ENCODE results near the gene SEC14L3. TPM values are rescaled to one million over a fixed set of nuclear protein-coding genes. Genes with fewer than 3 reads are reported as not detected.

Gene SEC14L3
- total RNA-seq, 3 donors from 2014 or later (not counting 1 experiment from before 2014, with no cell fraction given) = not detected

GRCh38 chr22:30486118-30486517 is 14.3 kb upstream of the SEC14L3 start:
- DNase-seq (no peak), ATAC-seq (no peak)
- Histone ChIP-seq H3K9me3 (ENCODE audit: control insufficient read depth, insufficient read depth, low read length) (no peaks in the 10 kb centered on the region), H3K36me3 (ENCODE audit: control insufficient read depth, insufficient read depth, low read length) (no peaks in the 10 kb centered on the region), H3K4me1 (ENCODE audit: control insufficient read depth, insufficient read depth, low read length) (peaks cover 5% of the 10 kb centered on the region), H3K27ac (ENCODE audit: low read length) (no peak overlapping the region), H3K4me3 (ENCODE audit: low read length) (no peak overlapping the region), H3K27me3 (ENCODE audit: control insufficient read depth, insufficient read depth, low read length) (no peaks in the 10 kb centered on the region)
- peaks cover 3 to 4% of the 10 kb centered on the region in 2 donors for H3K27me3 Mint-ChIP-seq (ENCODE audit: low read depth in 2 of 2)
- TF ChIP-seq, protein P1, sequence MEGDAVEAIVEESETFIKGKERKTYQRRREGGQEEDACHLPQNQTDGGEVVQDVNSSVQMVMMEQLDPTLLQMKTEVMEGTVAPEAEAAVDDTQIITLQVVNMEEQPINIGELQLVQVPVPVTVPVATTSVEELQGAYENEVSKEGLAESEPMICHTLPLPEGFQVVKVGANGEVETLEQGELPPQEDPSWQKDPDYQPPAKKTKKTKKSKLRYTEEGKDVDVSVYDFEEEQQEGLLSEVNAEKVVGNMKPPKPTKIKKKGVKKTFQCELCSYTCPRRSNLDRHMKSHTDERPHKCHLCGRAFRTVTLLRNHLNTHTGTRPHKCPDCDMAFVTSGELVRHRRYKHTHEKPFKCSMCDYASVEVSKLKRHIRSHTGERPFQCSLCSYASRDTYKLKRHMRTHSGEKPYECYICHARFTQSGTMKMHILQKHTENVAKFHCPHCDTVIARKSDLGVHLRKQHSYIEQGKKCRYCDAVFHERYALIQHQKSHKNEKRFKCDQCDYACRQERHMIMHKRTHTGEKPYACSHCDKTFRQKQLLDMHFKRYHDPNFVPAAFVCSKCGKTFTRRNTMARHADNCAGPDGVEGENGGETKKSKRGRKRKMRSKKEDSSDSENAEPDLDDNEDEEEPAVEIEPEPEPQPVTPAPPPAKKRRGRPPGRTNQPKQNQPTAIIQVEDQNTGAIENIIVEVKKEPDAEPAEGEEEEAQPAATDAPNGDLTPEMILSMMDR (IDR thresholded peaks at IDR 0.05) = no peak
- H3K9me3 Mint-ChIP-seq = no peaks in the 10 kb centered on the region
- no peak overlapping the region for H3K4me3 Mint-ChIP-seq
- intact Hi-C loops (cut with micrococcal nuclease) = loop anchor here (10.0 kb wide), 1 partner anchor 381 kb away; no protein-coding TSS in a partner anchor
- peaks cover 0 to 5% of the 10 kb centered on the region in 2 donors for H3K4me1 Mint-ChIP-seq
- 94% methylated on average over 5 of the region's 5 CpGs for WGBS (ENCODE audit: insufficient coverage)
- no peak overlapping the region for H3K27ac Mint-ChIP-seq
- no peaks in the 10 kb centered on the region for H3K36me3 Mint-ChIP-seq

DNA sequence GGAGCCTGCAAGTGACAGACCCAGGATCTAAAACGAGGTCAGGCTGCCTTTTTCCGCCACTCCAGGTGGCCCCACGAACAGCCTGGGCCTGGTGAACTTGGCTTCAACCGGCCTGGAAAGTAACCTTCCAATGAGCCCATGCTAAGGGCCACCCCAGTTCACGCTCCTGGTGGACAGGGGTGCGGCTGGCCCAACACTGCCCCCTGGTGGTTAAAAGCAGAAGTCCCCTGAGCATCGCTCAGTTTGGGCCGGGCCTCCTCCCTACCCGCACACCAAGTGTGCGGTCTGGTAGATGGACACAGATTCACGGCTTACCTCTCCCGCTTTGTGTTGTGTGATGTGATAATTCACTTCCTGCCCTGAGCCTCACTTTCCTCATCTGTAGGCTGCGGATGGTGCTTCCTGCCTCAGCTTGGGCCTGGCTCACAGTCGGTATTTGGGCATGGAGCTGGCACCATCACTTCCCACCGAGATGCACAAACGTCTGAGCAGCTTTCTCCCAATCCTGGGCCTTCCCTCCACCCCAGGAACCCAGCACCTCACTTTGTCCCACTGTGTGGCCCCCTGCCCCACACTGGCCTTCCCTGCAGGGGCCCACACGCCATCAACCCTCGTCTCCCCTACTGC is 13.7 kb upstream of the SEC14L3 start:
- H3K36me3 Mint-ChIP-seq = no peaks in the 10 kb centered on the region

GRCh38 chr22:30483169-30483568 is 11.4 kb upstream of the SEC14L3 start:
- no peaks in the 10 kb centered on the region for H3K36me3 Mint-ChIP-seq
- intact Hi-C loops (cut with micrococcal nuclease) = loop anchor here (10.0 kb wide), 1 partner anchor 378 kb away; no protein-coding TSS in a partner anchor
- H3K4me1 ChIP-seq (ENCODE audit: control insufficient read depth, insufficient read depth, low read length) = peaks cover 5% of the 10 kb centered on the region
- H3K27me3 ChIP-seq (ENCODE audit: control insufficient read depth, insufficient read depth, low read length) = no peaks in the 10 kb centered on the region
- ATAC-seq = no peak
- TF ChIP-seq, protein P1 (IDR thresholded peaks at IDR 0.05) = no peak
- peaks cover 3 to 5% of the 10 kb centered on the region in 2 donors for H3K27me3 Mint-ChIP-seq (ENCODE audit: low read depth in 2 of 2)
- H3K27ac Mint-ChIP-seq = no peak overlapping the region
- H3K9me3 Mint-ChIP-seq = no peaks in the 10 kb centered on the region
- peaks cover 0 to 5% of the 10 kb centered on the region in 2 donors for H3K4me1 Mint-ChIP-seq
- no peaks in the 10 kb centered on the region for H3K36me3 ChIP-seq (ENCODE audit: control insufficient read depth, insufficient read depth, low read length)
- no peak for DNase-seq
- no peaks in the 10 kb centered on the region for H3K9me3 ChIP-seq (ENCODE audit: control insufficient read depth, insufficient read depth, low read length)
- H3K4me3 Mint-ChIP-seq = no peak overlapping the region
- no peak overlapping the region for H3K27ac ChIP-seq (ENCODE audit: low read length)
- WGBS (ENCODE audit: insufficient coverage) = 91% methylated on average over 1 of the region's 1 CpG
- H3K4me3 ChIP-seq (ENCODE audit: low read length) = no peak overlapping the region

More for the DNA sequence above, 13.7 kb upstream of the SEC14L3 start:
- TF ChIP-seq, protein P1 (IDR thresholded peaks at IDR 0.05) = peak; percentile 96
- intact Hi-C loops (cut with micrococcal nuclease) = loop anchor here (1.0 to 10.0 kb wide), 3 partner anchors 94 to 381 kb away; no protein-coding TSS in a partner anchor
- peaks cover 3 to 5% of the 10 kb centered on the region in 2 donors for H3K27me3 Mint-ChIP-seq (ENCODE audit: low read depth in 2 of 2)
- peaks cover 0 to 5% of the 10 kb centered on the region in 2 donors for H3K4me1 Mint-ChIP-seq
- no peak overlapping the region for H3K27ac Mint-ChIP-seq
- H3K9me3 Mint-ChIP-seq = no peaks in the 10 kb centered on the region
- Histone ChIP-seq H3K4me1 (ENCODE audit: control insufficient read depth, insufficient read depth, low read length) (peaks cover 5% of the 10 kb centered on the region), H3K9me3 (ENCODE audit: control insufficient read depth, insufficient read depth, low read length) (no peaks in the 10 kb centered on the region), H3K27ac (ENCODE audit: low read length) (no peak overlapping the region), H3K36me3 (ENCODE audit: control insufficient read depth, insufficient read depth, low read length) (no peaks in the 10 kb centered on the region), H3K27me3 (ENCODE audit: control insufficient read depth, insufficient read depth, low read length) (no peaks in the 10 kb centered on the region), H3K4me3 (ENCODE audit: low read length) (no peak overlapping the region)
- DNase-seq = peak; percentile 69 to 87
- ATAC-seq = peak; percentile 86 to 99 (median 99)
- no peak overlapping the region for H3K4me3 Mint-ChIP-seq
- WGBS (ENCODE audit: insufficient coverage) = 39% methylated on average over 15 of the region's 18 CpGs
